Trophoblast cell (in vitro differentiated cells and primary cell): ENCODE measurements around the gene SATB1.

Source experiments
- DNase-seq, 2 donors: peaks; one replicate each; pipeline ENCODE4 v3.0.0-alpha.2; 2016
- H2AFZ ChIP-seq: 2 replicates; pipeline ENCODE4 v1.6.1; 2013; ENCODE audit warnings: low read length, moderate library complexity, mild to moderate bottlenecking; ENCODE audit not compliant: insufficient read depth, poor library complexity
- H2AK5ac ChIP-seq: 2 replicates; pipeline ENCODE4 v1.6.1; 2013; ENCODE audit warnings: mild to moderate bottlenecking, low read length
- H2BK120ac ChIP-seq: 2 replicates; pipeline ENCODE4 v1.6.1; 2013; ENCODE audit warnings: low read length, mild to moderate bottlenecking, moderate library complexity; ENCODE audit not compliant: insufficient read depth, poor library complexity
- H2BK12ac ChIP-seq: 2 replicates; pipeline ENCODE4 v1.6.1; 2013; ENCODE audit warnings: mild to moderate bottlenecking, low read length, moderate library complexity
- H2BK5ac ChIP-seq: 2 replicates; pipeline ENCODE4 v1.6.1; 2013; ENCODE audit warnings: low read length, low read depth, moderate library complexity, mild to moderate bottlenecking; ENCODE audit not compliant: poor library complexity
- H3K14ac ChIP-seq: 2 replicates; pipeline ENCODE4 v1.6.1; 2013; ENCODE audit warnings: mild to moderate bottlenecking, low read length
- H3K18ac ChIP-seq: 2 replicates; pipeline ENCODE4 v1.6.1; 2013; ENCODE audit warnings: mild to moderate bottlenecking, low read length
- H3K23ac ChIP-seq: 2 replicates; pipeline ENCODE4 v1.6.1; 2013; ENCODE audit warnings: low read length
- H3K27ac ChIP-seq: 2 replicates; pipeline ENCODE4 v1.5.1; 2013; ENCODE audit warnings: low read depth, mild to moderate bottlenecking, inconsistent platforms, low read length, moderate library complexity
- H3K27me3 ChIP-seq: 2 replicates; pipeline ENCODE4 v1.6.1; 2013; ENCODE audit warnings: inconsistent platforms, mild to moderate bottlenecking, low read length, moderate library complexity; ENCODE audit not compliant: insufficient read depth
- H3K36me3 ChIP-seq, 2 experiments: 1 replicate in 1 of 2; 2 replicates in 1 of 2; pipeline ENCODE4 v1.6.1; 2013; ENCODE audit warnings: low read length in 2 of 2, mild to moderate bottlenecking in 2 of 2, moderate library complexity in 1 of 2; ENCODE audit not compliant: insufficient read depth in 2 of 2, control insufficient read depth in 1 of 2
- H3K4ac ChIP-seq: 2 replicates; pipeline ENCODE4 v1.6.1; 2013; ENCODE audit warnings: low read depth, mild to moderate bottlenecking, low read length, moderate library complexity
- H3K4me1 ChIP-seq, 2 experiments: 1 replicate in 1 of 2; 2 replicates in 1 of 2; pipeline ENCODE4 v1.6.1; 2013; ENCODE audit warnings: low read length in 2 of 2, mild to moderate bottlenecking in 2 of 2, moderate library complexity in 1 of 2; ENCODE audit not compliant: insufficient read depth in 2 of 2, control insufficient read depth in 1 of 2
- H3K4me2 ChIP-seq: 2 replicates; pipeline ENCODE4 v1.6.1; 2013; ENCODE audit warnings: inconsistent platforms, mild to moderate bottlenecking, low read length, moderate library complexity
- H3K4me3 ChIP-seq: 2 replicates; pipeline ENCODE4 v1.5.1; 2013; ENCODE audit warnings: mild to moderate bottlenecking, low read depth, low read length, inconsistent platforms
- H3K79me1 ChIP-seq: one replicate; pipeline ENCODE4 v1.6.1; 2013; ENCODE audit warnings: low read length
- H3K79me2 ChIP-seq: 2 replicates; pipeline ENCODE4 v1.6.1; 2013; ENCODE audit warnings: low read length, mild to moderate bottlenecking; ENCODE audit not compliant: control insufficient read depth, insufficient read depth, poor library complexity
- H3K9ac ChIP-seq: 2 replicates; pipeline ENCODE4 v1.6.1; 2013; ENCODE audit warnings: mild to moderate bottlenecking, low read length
- H3K9me3 ChIP-seq: 2 replicates; pipeline ENCODE4 v1.6.1; 2013; ENCODE audit warnings: low read depth, mild to moderate bottlenecking, control low read depth, inconsistent platforms, low read length; ENCODE audit not compliant: insufficient read depth
- H4K12ac ChIP-seq: 2 replicates; pipeline ENCODE4 v1.6.1; 2013; ENCODE audit warnings: low read depth, mild to moderate bottlenecking, low read length, moderate library complexity
- H4K8ac ChIP-seq: 2 replicates; pipeline ENCODE4 v1.6.1; 2013; ENCODE audit warnings: low read depth, mild to moderate bottlenecking, low read length, moderate library complexity
- H4K91ac ChIP-seq: one replicate; pipeline ENCODE4 v1.6.1; 2013; ENCODE audit warnings: low read depth, mild to moderate bottlenecking, low read length, moderate library complexity
- WGBS: extraction: QIAGEN DNeasy Blood & Tissue Kit; methylation state at CpG from one replicate; pipeline ENCODE4 v1.1.7; 2013; ENCODE audit warnings: missing lambda C conversion rate; ENCODE audit not compliant: insufficient read length, insufficient coverage; ENCODE audit errors: extremely low coverage; 5-methylcytosine and 5-hydroxymethylcytosine counted together

The SATB1 gene

GRCh38 chr3:18431266-18431665 lies 6.1 kb upstream of the SATB1 start:
- Histone ChIP-seq H3K4ac (no peak overlapping the region), H3K36me3 (no peaks in the 10 kb centered on the region), H3K23ac (no peak overlapping the region), H3K79me1 (no peaks in the 10 kb centered on the region), H3K27me3 (no peaks in the 10 kb centered on the region), H3K4me2 (no peak overlapping the region), H3K9me3 (no peaks in the 10 kb centered on the region), H2BK12ac (no peak overlapping the region), H3K4me1 (no peaks in the 10 kb centered on the region), H2AFZ (no peak overlapping the region), H3K18ac (no peak overlapping the region), H2BK120ac (no peak overlapping the region), H3K27ac (no peak overlapping the region), H3K14ac (no peak overlapping the region), H4K8ac (no peak overlapping the region), H4K12ac (no peak overlapping the region), H4K91ac (no peak overlapping the region), H3K79me2 (no peaks in the 10 kb centered on the region), H2AK5ac (no peak overlapping the region), H3K4me3 (no peak overlapping the region), H3K9ac (no peak overlapping the region), H2BK5ac (no peak overlapping the region)
- DNase-seq = no peak
- no CpG with 5 or more reads among the region's 3 CpGs for WGBS

- no CpG with 5 or more reads among the region's 6 CpGs for WGBS
- Histone ChIP-seq H3K27me3 (no peaks in the 10 kb centered on the region), H3K23ac (no peak overlapping the region), H3K27ac (no peak overlapping the region), H4K91ac (no peak overlapping the region), H2AK5ac (no peak overlapping the region), H4K12ac (no peak overlapping the region), H3K18ac (no peak overlapping the region), H2BK12ac (no peak overlapping the region), H3K4me3 (no peak overlapping the region), H3K9me3 (peaks cover 3% of the 10 kb centered on the region), H3K4ac (no peak overlapping the region), H3K79me1 (peaks cover 15% of the 10 kb centered on the region), H3K36me3 (no peaks in the 10 kb centered on the region), H4K8ac (no peak overlapping the region), H2AFZ (no peak overlapping the region), H3K9ac (no peak overlapping the region), H3K4me1 (no peaks in the 10 kb centered on the region), H3K4me2 (no peak overlapping the region), H3K79me2 (peaks cover 8% of the 10 kb centered on the region), H2BK120ac (no peak overlapping the region), H3K14ac (no peak overlapping the region), H2BK5ac (no peak overlapping the region)
- no peak for DNase-seq
Measured at GRCh38 chr3:18428991-18429745, 4.0 kb upstream of the SATB1 start.

GRCh38 chr3:18428036-18428435 lies 2.9 kb upstream of the SATB1 start:
- H4K12ac ChIP-seq = no peak overlapping the region
- H3K27me3 ChIP-seq = no peaks in the 10 kb centered on the region
- H3K14ac ChIP-seq = no peak overlapping the region
- no peak overlapping the region for H3K4ac ChIP-seq
- no peak overlapping the region for H3K18ac ChIP-seq
- H3K23ac ChIP-seq = no peak overlapping the region
- no peak overlapping the region for H3K9ac ChIP-seq
- H2BK12ac ChIP-seq = no peak overlapping the region
- no peak overlapping the region for H2AFZ ChIP-seq
- H3K27ac ChIP-seq = no peak overlapping the region
- H2BK120ac ChIP-seq = no peak overlapping the region
- no peak overlapping the region for H3K4me3 ChIP-seq
- H3K79me2 ChIP-seq = peaks cover 8% of the 10 kb centered on the region
- peaks cover 3% of the 10 kb centered on the region for H3K9me3 ChIP-seq
- no peak overlapping the region for H4K8ac ChIP-seq
- DNase-seq = no peak
- no peak overlapping the region for H3K4me2 ChIP-seq
- peaks cover 16% of the 10 kb centered on the region for H3K79me1 ChIP-seq
- WGBS = no CpG with 5 or more reads among the region's 1 CpG
- H3K36me3 ChIP-seq = no peaks in the 10 kb centered on the region
- H4K91ac ChIP-seq = no peak overlapping the region
- H2AK5ac ChIP-seq = no peak overlapping the region
- H2BK5ac ChIP-seq = no peak overlapping the region
- no peaks in the 10 kb centered on the region for H3K4me1 ChIP-seq

- no peak for DNase-seq
- Histone ChIP-seq H3K36me3 (no peaks in the 10 kb centered on the region), H3K4me2 (no peak overlapping the region), H3K23ac (no peak overlapping the region), H4K8ac (no peak overlapping the region), H4K12ac (no peak overlapping the region), H3K4me3 (no peak overlapping the region), H3K9ac (no peak overlapping the region), H3K27me3 (no peaks in the 10 kb centered on the region), H2AFZ (no peak overlapping the region), H2BK5ac (no peak overlapping the region), H2AK5ac (no peak overlapping the region), H3K4ac (no peak overlapping the region), H2BK12ac (no peak overlapping the region), H3K79me1 (peaks cover 16% of the 10 kb centered on the region), H3K4me1 (no peaks in the 10 kb centered on the region), H3K79me2 (peaks cover 8% of the 10 kb centered on the region), H2BK120ac (no peak overlapping the region), H3K27ac (no peak overlapping the region), H3K14ac (no peak overlapping the region), H3K18ac (no peak overlapping the region), H4K91ac (no peak overlapping the region), H3K9me3 (peaks cover 3% of the 10 kb centered on the region)
- WGBS = no CpG with 5 or more reads among the region's 3 CpGs
Measured at GRCh38 chr3:18426597-18427193, 1.6 kb upstream of the SATB1 start.
